HG03558 (cell line): ENCODE results near the gene YKT6.

Experiments used
- ATAC-seq: cut with Tn5 transposase; IDR thresholded peaks from one replicate; pipeline ENCODE4 v1.9.1; 2021; ENCODE audit warnings: moderate number of reproducible peaks; ENCODE audit not compliant: unreplicated experiment; ENCODE audit errors: extremely low read depth

Gene YKT6

DNA sequence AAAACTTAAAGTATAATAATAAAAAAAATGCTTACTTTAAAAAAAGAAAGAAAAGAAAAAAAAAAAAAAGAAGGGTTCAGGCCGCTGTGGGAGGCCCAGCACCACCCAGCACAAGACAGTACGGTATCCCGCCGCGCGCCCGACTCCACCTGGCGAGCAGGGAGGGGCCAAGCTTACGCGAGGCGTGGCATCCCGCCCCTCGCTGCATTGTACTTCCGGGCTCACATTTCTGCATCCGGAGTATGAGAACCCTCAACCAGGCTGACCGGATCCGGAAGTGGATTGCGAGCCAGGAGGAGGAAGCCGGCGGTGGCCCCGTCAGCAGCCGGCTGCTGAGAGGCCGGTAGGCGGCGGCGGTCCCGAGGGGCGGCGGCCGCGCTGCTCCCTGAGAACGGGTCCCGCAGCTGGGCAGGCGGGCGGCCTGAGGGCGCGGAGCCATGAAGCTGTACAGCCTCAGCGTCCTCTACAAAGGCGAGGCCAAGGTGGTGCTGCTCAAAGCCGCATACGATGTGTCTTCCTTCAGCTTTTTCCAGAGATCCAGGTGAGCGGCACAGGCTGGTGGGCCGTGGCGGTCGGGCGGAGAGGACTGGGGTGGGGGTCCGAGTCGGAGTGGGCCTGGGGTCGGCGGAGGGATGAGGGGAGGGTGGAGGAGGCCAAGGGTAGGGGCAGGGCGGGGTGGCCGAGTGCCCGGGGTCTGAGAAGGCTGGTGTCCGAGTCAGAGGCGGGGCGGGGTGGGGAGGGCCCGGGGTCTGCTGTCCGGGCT, at the start of gene YKT6:
Gene YKT6 (plus strand): TSS at position 280 of the 763 bp plus-strand sequence. CDS start 158 bp downstream, at position 438.
- ATAC-seq: peak; percentile 95

DNA sequence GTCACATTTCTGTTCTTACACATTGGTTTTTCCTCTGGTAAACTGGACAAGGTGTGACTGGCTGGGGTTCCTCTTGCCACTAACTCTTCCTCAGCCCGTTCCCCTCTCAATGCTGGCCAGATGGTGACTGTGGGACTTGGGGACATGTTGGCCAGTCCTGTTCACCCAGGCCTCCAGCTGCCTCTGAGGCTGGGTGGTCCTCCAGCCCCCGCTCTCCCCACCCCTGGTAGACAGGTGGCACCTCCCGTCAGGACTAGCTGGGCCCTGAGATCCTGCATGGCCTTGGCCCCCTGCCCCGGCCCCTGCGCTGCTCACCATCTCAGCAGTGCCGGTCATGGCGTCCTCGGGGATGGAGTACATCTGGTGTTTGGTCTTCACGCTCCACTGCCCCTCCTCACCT, 48.8 kb upstream of the YKT6 start:
- ATAC-seq: no peak

DNA sequence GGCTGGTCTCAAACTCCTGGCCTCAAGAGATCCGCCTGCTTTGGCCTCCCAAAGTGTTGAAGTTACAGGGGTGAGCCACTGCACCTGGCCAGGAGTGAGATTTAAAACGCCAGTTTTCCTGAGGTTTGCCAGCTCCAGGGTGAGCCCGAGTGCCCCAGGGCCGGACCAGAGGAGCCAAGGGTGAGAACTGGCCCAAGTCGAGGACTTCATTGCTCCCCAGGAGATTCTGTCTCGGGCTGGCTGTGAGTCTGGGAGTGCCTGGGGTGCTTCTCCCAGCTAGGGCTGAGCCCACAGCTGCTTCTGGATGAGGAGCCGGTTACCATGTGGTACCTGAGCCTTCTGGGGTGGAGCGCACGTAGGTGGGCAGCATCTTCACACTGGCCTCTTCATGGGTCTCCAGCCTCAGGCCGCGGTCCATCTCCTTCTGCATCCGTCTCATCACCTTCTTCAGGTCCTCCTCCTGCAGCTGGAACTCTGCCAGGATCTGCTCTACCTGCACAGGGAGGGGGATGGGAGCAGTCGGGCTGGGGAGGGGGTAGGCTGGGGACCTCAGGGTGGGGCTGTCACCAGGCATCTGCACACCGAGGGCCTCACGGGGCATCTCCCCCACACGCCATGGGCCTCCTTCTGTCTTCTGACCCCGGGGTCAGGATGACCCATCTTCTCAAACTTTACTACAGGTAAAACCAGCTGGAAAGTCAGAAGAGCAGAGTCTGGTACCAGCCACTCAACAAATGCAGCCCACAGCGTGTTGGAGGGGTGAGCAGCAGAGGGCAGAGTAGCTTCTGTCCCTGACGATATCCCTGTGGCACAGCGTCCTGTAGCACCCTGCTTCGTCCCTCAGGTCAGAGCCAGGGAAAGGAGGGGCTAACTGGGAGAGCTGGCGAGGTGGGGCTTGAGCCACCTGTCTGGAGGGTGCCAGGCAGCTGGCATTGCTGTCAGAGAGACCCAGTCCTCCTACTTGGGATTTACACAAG, 47.5 kb upstream of the YKT6 start:
- ATAC-seq: no peak

DNA sequence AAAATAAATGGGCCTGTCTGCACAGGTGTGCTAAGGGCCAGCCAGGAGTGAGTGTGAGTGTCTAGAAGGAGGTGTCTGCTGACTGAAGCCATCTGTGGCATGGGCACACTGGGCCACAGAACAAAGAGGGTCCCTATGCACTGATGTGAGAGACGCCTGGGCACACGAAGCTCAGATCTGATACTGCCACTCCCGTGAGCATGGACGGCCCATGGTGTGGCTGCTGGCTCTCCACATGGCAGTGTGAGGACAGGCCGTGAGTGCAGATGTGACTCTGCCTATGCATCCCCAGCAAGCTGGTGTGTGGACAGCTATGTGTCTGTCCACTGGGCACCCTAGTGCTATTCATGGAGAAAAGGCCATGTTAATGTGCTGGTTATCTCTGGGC, 46.8 kb upstream of the YKT6 start:
- no peak for ATAC-seq

DNA sequence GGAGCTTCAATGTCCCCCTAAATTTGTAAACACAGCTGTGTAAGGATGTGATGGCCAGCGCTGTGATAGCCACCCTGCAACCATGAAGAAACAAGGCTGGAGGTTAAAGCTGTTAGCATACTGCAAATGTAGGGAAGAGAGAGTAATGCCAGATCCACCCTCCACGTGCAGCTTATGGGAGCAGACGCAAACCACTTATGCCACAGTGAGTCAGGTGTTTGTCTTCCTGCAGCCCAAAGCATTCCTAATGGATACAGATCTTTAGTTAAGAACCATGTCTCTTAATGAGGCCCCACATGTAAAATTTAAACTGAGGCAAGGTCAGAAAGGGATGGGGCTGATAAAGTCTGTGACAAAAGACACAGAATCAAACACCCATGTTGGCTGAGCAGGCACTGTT, 46.1 kb upstream of the YKT6 start:
- no peak for ATAC-seq

DNA sequence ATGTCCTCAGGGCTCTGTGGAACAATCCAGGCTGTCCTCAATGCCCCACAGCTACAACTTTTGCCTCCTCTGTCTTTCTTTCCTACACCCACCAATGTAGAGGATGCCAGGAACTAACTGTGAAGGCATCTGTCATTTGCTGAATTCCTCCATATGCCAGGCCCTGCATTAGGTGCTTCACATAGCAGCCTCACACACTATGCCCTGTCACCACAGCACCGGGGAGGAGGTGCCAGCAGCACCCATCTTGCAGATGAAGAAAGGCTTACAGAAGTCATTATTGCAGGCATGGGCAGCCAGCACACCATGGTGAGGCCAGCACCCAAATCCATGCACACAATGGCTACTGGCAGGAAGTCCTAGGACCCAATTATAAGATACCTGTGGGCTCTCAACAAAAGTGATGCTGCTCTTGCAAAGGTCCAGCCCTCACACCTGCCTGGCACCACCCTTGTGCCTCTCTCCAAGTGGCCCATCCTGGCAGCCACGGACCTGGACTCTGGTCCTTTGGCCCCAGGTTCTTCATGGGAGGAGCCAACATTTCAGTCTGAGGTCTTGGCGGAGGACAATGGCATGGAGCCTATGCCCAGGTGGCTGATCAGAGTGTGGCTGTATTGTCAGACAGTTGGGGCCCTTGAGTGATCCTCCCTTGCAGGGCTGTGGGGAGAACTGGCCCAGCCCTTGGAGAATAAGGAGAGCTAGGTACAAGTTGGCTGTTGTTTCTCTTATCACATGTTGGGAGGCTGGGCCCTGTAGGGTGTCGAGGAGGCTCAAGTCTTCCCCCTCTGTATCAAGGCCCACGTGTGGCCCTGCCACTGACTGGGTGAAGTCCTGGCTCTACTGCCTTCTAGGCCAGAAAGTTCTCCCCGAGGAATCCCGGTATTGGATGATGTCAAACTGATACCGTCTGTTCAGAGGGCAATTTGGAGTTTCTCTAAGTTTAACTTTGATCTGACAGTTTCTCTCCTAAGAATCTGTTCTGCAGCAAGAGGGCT, 45.3 kb upstream of the YKT6 start:
- ATAC-seq: no peak

DNA sequence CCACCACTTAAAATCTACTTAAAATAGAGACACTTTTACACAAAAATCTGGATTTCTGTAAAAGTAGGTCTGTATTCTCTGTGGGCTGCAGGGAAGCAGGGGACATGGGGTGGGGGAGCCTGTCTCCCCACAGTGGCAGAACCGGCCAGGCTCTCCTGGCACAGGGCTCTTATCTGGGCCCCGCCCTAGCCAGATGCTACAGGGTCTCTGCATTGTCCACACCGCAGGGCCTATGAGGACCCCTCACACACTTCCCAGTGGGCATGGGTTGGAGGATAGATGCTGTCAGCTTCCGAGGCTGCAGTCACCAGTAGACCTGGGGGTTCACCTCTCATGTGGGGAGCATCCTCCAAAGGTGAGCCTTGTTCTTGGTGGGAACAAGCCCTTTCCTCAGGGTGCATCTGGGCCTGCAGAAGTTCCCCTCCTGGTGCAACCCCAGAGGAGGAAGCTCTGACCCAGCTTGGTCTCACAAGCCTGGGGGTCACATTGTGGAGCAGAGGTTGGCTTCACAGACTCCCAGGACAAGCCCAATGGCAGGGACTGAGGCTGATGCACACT, 44.2 kb upstream of the YKT6 start:
- ATAC-seq: no peak

DNA sequence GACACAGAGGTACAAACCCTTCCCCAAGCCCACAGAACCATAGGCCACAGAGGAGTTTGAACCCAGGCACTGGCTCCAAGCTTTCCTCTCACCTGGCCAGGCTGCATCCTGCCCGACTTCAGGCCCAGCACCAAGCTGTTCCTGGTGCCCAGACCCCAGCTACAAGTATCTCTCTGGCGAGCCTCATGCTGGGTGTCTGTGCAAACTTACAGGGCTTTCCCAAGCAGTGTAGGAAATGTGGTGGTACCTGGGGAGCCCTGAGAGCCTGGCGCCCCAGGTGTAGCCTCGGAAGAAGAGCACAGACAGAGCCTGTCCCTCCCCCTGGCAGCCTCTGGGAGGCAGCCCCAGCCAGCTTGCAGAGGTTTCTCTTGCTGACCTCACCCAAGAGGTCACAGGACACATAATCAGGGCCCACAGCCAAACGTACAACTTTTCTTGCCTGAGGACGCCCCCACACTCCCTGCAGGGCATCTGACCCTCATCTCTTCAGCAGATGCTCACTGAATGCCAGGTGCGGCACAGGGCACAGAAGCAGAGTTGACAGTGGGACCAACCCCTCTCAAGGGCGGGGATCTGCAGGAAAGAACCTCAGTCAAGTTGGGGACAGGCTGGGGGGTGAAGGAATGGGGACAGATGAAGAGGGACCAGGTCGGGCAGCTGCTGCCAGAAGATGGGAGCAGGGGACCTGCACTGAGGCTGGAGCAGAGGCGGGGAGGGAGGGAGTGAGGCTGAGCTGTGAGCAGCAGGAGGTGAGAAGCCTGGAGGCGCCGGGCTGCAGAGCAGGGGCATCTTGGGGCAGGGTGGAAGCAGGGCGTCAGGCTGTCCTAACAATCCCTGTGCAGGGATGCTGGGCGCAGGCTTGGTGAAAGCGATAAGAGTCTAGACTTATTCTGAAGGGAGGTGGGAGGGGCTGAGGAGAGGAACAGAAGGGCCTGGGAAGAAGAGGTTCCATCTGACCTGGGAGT, 43.4 kb upstream of the YKT6 start:
- no peak for ATAC-seq

DNA sequence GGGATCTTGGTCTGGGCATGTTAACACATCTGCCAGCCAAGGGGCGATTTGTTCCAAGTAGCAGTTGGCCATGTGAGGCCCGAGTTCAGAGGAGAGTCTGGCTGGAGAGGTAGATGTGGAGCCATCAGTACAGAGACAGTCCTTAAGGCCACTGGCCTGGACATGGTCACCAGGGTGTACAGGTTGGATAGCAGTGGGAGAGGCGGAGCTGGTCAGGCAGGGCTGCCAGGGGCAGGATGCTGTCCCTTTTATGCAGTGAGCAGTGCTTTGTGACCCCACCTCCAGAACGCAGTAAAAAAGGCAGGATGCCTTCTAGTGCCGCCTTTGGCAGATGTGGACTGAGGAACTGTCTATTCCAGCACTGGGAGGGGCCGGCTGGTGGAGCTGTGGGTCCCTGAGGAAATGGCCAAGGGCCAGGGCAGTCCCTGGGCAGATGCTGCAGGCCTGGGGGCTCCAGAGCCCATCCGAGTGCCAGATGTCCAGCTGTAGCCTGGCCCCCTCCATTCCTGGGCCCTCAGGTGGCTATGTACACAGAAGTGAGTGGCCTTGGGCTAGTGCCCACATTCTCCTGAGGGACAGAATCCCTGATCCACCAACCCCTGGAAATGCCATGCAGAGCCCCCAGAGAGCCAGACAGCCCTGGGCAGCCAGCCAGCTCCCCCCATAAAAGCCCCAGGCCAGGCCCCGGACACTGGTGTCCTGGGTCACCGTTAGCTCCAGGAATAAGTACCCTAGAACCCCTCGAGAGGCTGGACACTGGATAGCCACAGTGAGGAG, 42.5 kb upstream of the YKT6 start:
- ATAC-seq: no peak

DNA sequence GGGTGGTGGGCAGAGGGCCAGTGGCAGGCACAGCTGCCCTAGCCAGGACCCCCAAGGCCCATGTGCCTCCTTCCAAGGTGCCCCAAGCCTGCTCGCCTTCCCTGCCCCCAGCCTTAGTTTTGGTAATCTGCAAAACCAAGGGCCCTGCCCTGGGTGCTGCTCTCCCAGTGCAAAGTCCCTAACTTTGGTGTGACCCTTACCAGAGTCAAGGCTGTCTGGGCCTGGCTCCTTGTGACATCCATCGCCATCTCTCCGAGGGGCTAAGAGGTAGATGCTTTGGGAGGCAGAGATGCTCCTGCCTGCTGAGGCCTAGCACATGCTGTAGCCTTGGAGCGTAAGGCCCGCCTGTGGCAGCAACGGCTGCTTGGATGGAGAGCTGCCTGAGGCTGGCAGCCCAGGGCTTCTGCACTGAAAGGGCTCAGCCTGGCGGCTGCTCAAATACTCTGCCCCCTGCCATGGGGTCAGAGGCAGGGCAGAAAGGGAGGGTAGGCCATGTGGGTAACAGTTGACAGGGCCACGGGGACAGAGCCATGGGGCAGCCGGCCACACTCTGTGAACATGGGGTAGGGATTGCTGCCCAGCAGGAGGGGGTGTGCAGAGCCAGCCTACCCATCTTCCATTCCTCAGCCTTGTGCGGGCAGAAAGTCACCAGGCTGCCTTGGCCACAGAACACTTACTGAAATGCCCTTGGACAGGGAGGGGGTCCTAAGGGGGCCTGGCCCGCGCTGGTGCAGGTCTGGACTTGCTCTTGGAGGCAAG, 41.7 kb upstream of the YKT6 start:
- no peak for ATAC-seq

DNA sequence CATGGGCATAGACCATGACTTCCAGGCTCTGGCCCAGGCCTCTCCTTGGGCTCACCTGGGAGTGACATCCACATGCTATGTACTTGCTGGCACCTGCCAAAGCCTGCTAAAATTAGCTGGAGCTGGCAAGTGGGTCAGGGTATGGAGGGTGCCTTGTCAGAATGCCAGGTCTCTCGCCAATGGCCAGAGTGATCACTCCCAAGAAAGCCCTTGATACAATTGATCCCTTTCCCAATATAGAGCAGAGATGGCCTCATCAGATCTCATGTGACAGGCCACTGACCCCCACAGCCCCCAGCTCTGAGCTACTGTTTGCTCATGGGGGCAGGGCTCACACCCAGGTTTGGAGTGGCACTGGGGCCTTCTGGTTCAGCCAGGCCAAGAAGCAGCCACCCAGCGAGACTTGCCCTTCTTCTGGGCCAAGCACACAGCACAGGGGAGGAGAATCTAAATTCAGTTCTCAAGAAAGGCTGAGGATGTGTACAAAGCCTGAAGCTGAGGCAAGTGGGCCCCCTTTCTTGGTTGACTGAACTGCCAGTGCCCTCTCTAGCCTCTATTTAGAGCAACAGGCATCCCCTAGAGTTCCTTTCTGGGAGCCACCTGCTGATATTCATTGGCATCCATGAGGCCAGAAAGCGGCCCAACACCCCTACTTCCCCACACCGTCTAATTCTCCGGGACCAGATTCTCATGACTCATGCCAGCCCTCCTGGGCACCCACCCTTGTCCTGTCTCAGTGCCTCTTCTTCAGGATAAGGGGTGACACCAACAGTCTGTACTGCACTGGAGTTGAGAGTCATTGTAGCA, 40.8 kb upstream of the YKT6 start:
- no peak for ATAC-seq

DNA sequence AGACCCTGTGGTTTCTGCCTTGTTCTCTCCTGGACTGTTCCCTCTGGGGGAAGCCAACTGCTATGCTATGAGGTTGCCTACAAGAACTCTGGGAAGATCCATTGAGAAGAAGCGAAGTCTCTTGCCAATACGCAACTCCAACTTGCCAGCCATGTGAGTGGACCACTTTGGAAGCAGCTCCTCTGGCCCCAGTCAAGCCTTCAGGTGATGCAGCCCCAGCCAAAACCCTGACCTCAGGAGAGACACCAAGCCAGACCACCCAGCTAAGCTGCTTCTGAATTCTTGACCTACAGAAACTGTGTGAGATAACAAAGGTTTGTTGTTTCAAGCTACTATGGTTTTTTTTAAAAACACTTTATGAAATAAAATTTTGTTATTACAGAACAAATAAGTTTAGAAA, 39.4 kb upstream of the YKT6 start:
- no peak for ATAC-seq

DNA sequence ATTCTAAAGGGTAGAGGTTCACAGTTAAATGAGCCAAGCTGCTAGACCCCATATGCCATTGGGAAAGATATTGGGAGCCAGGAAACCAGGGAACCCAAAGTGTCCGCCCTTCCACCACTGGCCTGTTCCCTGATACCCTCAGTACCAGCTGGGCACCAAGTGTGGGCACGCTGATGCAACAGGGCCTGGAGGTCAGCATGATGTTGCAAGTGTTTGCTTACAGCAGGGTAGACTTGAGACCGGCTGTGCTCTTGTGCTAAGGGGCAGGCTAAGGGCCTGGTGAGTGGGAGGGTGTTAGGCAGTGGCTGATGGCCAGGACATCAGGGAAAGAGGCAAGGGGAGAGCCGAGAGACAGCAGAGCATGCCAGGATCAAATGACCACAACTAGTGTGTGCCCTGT, 38.6 kb upstream of the YKT6 start:
- ATAC-seq: no peak

DNA sequence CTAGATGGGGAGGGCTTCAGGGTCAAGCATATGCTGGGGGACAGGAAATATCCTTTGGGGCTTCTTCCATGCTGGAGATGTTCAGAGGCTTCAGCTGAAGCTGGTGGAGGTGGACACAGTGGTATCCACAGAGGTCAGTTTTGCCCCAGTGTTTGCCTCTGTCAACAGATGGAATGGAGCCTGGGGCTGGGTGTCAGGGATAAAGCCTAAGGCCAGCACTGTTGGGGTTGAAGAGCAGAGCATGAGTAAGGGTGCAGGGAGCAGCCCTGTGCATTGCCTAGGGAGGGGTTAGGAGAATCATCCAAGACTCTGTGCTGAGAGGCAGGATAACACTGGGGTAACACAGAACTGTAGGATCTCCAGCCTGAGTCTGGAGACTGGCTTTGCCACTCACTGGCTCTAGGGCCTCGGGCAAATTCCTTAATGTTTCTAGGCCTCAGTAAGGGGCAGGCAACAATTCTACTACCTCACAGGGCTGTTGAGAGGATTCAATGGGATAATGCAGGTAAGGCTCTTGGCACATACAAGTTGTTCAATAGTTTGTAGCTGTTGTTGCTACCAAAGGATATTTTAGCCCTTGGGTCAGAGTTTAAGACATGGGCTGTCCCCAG, 37.9 kb upstream of the YKT6 start:
- ATAC-seq: no peak

DNA sequence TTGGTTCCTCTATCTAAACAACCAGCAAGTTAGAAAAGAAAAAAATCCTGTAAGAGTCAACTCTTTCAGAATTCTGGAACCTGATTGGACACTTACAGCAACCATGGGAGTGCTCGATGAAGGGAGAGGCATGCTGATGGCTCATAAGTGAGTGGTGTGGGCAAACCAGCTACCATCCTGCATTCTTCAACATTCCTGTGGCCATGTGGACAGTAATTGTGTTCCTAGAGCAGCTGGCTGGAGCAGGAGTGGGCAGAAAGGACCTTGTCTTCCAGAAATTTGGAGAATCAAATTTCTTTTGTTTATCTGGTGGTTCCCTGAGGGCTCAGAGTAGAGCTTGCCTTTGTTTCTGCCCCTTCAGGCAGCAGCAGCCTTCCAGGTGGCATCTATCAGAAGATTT, 37.2 kb upstream of the YKT6 start:
- no peak for ATAC-seq

DNA sequence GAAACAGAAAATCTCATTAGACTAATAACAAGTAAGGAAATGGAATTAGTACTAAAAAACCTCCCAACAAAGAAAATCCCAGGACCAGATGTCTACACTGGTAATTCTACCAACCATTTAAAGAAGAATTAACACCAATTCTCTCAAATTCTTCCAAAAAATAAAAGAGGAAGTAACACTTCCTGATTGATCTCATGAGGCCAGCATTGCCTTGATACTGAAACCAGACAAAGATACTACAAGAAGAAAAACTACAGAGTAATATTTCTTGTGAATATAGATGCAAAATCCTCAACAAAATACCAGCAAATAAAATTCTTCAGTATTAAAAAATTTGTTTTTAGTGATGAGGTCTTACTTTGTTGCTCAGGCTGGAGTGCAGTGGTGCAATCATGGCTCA, 32.9 kb upstream of the YKT6 start:
- ATAC-seq: no peak
